B cell (primary cell): ENCODE data around the gene CYFIP1. TPM values are rescaled to one million over a fixed set of nuclear protein-coding genes. Genes with fewer than 3 reads are reported as not detected.

Source experiments
- ATAC-seq: fragments of 200-7000 bp; cut with Tn5 transposase; one replicate; pipeline ENCODE4 v1.10.0; 2021; ENCODE audit warnings: low read depth, mild to moderate bottlenecking, moderate number of reproducible peaks, moderate library complexity
- CTCF ChIA-PET: fragments of 350-600 bp; sonication (Branson Sonifier 250); formaldehyde crosslinking; loops from one replicate; lab custom pipeline; 2021; ENCODE audit warnings: antibody characterized with exemption, inconsistent platforms; lab: Charles Lee
- POLR2A ChIA-PET: fragments of 350-600 bp; sonication (Branson Sonifier 250); formaldehyde crosslinking; loops from one replicate; lab custom pipeline; 2021; ENCODE audit warnings: antibody characterized with exemption; lab: Charles Lee
- DNase-seq: peaks from one replicate; pipeline ENCODE4 v3.0.0; 2013
- H2AFZ ChIP-seq: 2 replicates; pipeline ENCODE4 v1.6.1; 2012; ENCODE audit warnings: mild to moderate bottlenecking, low read depth, low read length; ENCODE audit not compliant: insufficient read depth, poor library complexity, severe bottlenecking
- H3K27ac ChIP-seq, 2 donors: 1 replicate in 1 of 2; 2 replicates in 1 of 2; pipeline ENCODE4 v1.5.1; 2012 to 2013; ENCODE audit warnings: low read length in 2 of 2, mild to moderate bottlenecking in 2 of 2, moderate library complexity in 1 of 2
- H3K27me3 ChIP-seq, 4 experiments: fragments of 200-600 bp in 1 of 4; sonication (generic) in 1 of 4; replicated peaks in 1 of 4; 1 replicate in 2 of 4; 2 replicates in 2 of 4; pipeline versions ENCODE4 v1.6.1 to v1.7.0; 2013 to 2016; ENCODE audit warnings: low read length in 3 of 4, mild to moderate bottlenecking in 2 of 4, mixed read lengths in 1 of 4, moderate library complexity in 1 of 4; ENCODE audit not compliant: insufficient read depth in 4 of 4, control insufficient read depth in 3 of 4; ENCODE audit errors: control extremely low read depth in 1 of 4
- H3K36me3 ChIP-seq, 2 experiments: replicated peaks in 1 of 2; 1 replicate in 1 of 2; 2 replicates in 1 of 2; pipeline versions ENCODE4 v1.6.1 to v1.7.1; 2013; ENCODE audit warnings: low read length in 1 of 2; ENCODE audit not compliant: insufficient read depth in 2 of 2, control insufficient read depth in 1 of 2; ENCODE audit errors: control extremely low read depth in 1 of 2, extremely low read depth in 1 of 2
- H3K4me1 ChIP-seq, 2 donors: fragments of 200-600 bp in 1 of 2; sonication (generic) in 1 of 2; 1 replicate in 1 of 2; 2 replicates in 1 of 2; pipeline versions ENCODE4 v1.5.1 to v1.6.1; 2013 to 2017; ENCODE audit warnings: low read length in 2 of 2; ENCODE audit not compliant: control insufficient read depth in 2 of 2, insufficient read depth in 2 of 2
- H3K4me2 ChIP-seq: replicated peaks from 2 replicates; pipeline ENCODE3; 2012; ENCODE audit warnings: mild to moderate bottlenecking, low read depth, low read length; ENCODE audit not compliant: poor library complexity, severe bottlenecking
- H3K4me3 ChIP-seq, 5 experiments: fragments of 200-600 bp in 1 of 5; sonication (generic) in 1 of 5; 1 replicate in 3 of 5; 2 replicates in 2 of 5; pipeline versions ENCODE4 v1.5.1 to v1.7.0; 2011 to 2016; ENCODE audit warnings: low read length in 4 of 5, mild to moderate bottlenecking in 4 of 5, low read depth in 2 of 5, control low read depth in 1 of 5, moderate library complexity in 1 of 5; ENCODE audit not compliant: insufficient read depth in 1 of 5; ENCODE audit errors: control extremely low read depth in 1 of 5, extremely low read depth in 1 of 5
- H3K79me2 ChIP-seq: fragments of 200-600 bp; sonication (generic); one replicate; pipeline ENCODE4 v1.6.0; 2016; ENCODE audit warnings: low read length; ENCODE audit not compliant: control insufficient read depth, insufficient read depth
- H3K9ac ChIP-seq: fragments of 200-600 bp; sonication (generic); 2 replicates; pipeline ENCODE4 v1.6.1; 2017; ENCODE audit warnings: mild to moderate bottlenecking, low read length, moderate library complexity
- H3K9me3 ChIP-seq, 3 donors: one replicate each; pipeline versions ENCODE4 v1.6.1 to v1.7.1; 2013; ENCODE audit warnings: low read length in 2 of 3; ENCODE audit not compliant: control insufficient read depth in 2 of 3, insufficient read depth in 1 of 3; ENCODE audit errors: control extremely low read depth in 1 of 3
- H4K20me1 ChIP-seq: 2 replicates; pipeline ENCODE4 v1.6.0; 2012; ENCODE audit warnings: mild to moderate bottlenecking, low read length; ENCODE audit not compliant: insufficient read depth, control insufficient read depth, poor library complexity, severe bottlenecking
- H3K27ac Mint-ChIP-seq: one replicate; pipeline ENCODE4 v1.8.0; 2021; ENCODE audit warnings: mixed read lengths
- H3K27me3 Mint-ChIP-seq: one replicate; pipeline ENCODE4 v1.8.0; 2021; ENCODE audit warnings: mixed read lengths
- H3K4me1 Mint-ChIP-seq: one replicate; pipeline ENCODE4 v1.8.0; 2021; ENCODE audit warnings: mixed read lengths
- H3K4me3 Mint-ChIP-seq: one replicate; pipeline ENCODE4 v1.8.0; 2021; ENCODE audit warnings: mixed read lengths
- H3K9me3 Mint-ChIP-seq: one replicate; pipeline ENCODE4 v1.8.0; 2022; ENCODE audit warnings: mixed read lengths; ENCODE audit not compliant: insufficient read depth
- EZH2 ChIP-seq: IDR thresholded peaks from 2 replicates; pipeline ENCODE4 v1.6.1; 2012; ENCODE audit warnings: borderline replicate concordance, low read depth, mild to moderate bottlenecking, moderate library complexity, low read length; ENCODE audit not compliant: insufficient read depth, poor library complexity, severe bottlenecking
- WGBS: methylation state at CpG from one replicate; pipeline ENCODE4 v1.1.5; 2013; ENCODE audit warnings: missing lambda C conversion rate; ENCODE audit not compliant: insufficient coverage; 5-methylcytosine and 5-hydroxymethylcytosine counted together
- intact Hi-C: fragments of 100-400 bp; cut with micrococcal nuclease; formaldehyde crosslinking; loops from one replicate; pipeline ENCODE4 v1.10.0; 2022
- polyA plus RNA-seq: library from polyadenylated mRNA; depleted of rRNA; stranded (reverse); fragments of >200 nt; gene quantifications from 2 replicates; pipeline ENCODE4 v1.2.3, GENCODE V29; 2012
- total RNA-seq, 2 donors: library from RNA; stranded (reverse); fragments of 120-200 nt in 1 of 2; gene quantifications; 1 replicate in 1 of 2; 2 replicates in 1 of 2; pipeline versions ENCODE4 v1.2.3 to v1.2.4, GENCODE V29; 2013 to 2022
- TF ChIP-seq, protein P1 (sequence below): fragments of 200-600 bp; IDR thresholded peaks from one replicate; pipeline ENCODE4 v1.8.0; 2022; ENCODE audit warnings: antibody characterized with exemption, mild to moderate bottlenecking

CYFIP1 gene
- total and polyA plus RNA-seq, 2 donors (not counting 1 experiment from before 2014, with no cell fraction given): 6.2 to 13.5 TPM

DNA sequence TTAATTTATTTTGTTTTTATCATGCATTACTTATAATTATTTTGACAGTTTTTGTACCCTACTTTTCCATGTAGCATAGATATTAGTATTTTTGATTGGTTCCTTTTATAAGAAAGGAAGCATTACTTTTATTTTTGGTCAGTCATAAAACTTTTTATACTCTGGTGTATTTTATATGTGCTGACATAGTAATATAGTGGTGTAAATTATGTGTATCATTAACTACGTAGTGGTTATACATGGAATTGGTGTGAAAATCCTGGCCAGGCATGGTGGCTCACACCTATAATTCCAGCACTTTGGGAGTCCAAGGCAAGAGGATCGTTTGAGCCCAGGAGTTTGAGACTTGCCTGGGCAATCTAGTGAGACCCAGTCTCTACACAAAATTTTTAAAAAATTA, 160.5 kb downstream of the CYFIP1 start:
- Histone ChIP-seq H4K20me1 (no peaks in the 10 kb centered on the region), H3K4me2 (no peak overlapping the region), H3K27ac (no peak overlapping the region), H3K4me1 (no peaks in the 10 kb centered on the region), H3K4me3 (no peak overlapping the region), H3K9me3 (no peaks in the 10 kb centered on the region), H3K9ac (no peak overlapping the region), H3K36me3 (peaks cover 0 to 31% of the 10 kb centered on the region in 2 experiments), H2AFZ (no peak overlapping the region), H3K27me3 (no peaks in the 10 kb centered on the region), H3K79me2 (no peaks in the 10 kb centered on the region)
- ATAC-seq (no peak), DNase-seq (no peak)
- ChIA-PET POLR2A (no interaction called here), CTCF (no interaction called here)
- Mint-ChIP-seq H3K4me1 (no peaks in the 10 kb centered on the region), H3K27me3 (no peaks in the 10 kb centered on the region), H3K27ac (no peak overlapping the region), H3K9me3 (no peaks in the 10 kb centered on the region), H3K4me3 (no peak overlapping the region)
- 100% methylated on average over 1 of the region's 2 CpGs for WGBS
- intact Hi-C loops: no loop called here
- no peak for TF ChIP-seq EZH2
- TF ChIP-seq, protein P1, sequence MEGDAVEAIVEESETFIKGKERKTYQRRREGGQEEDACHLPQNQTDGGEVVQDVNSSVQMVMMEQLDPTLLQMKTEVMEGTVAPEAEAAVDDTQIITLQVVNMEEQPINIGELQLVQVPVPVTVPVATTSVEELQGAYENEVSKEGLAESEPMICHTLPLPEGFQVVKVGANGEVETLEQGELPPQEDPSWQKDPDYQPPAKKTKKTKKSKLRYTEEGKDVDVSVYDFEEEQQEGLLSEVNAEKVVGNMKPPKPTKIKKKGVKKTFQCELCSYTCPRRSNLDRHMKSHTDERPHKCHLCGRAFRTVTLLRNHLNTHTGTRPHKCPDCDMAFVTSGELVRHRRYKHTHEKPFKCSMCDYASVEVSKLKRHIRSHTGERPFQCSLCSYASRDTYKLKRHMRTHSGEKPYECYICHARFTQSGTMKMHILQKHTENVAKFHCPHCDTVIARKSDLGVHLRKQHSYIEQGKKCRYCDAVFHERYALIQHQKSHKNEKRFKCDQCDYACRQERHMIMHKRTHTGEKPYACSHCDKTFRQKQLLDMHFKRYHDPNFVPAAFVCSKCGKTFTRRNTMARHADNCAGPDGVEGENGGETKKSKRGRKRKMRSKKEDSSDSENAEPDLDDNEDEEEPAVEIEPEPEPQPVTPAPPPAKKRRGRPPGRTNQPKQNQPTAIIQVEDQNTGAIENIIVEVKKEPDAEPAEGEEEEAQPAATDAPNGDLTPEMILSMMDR: no peak

Other genes starting within 250 kb of the CYFIP1 start
- 23.2 and 24.1 TPM in 2 replicates for gene NIPA1, start 193.7 kb downstream of the CYFIP1 start, total RNA-seq
- gene NIPA1, start 193.7 kb downstream of the CYFIP1 start, polyA plus RNA-seq: 9.8 and 13.1 TPM in 2 replicates
- 65.3 and 67.2 TPM in 2 replicates for gene NIPA2, start 141.7 kb downstream of the CYFIP1 start, total RNA-seq
- 47.1 and 97.2 TPM in 2 replicates for gene NIPA2, start 141.7 kb downstream of the CYFIP1 start, polyA plus RNA-seq
- 16.9 and 23.1 TPM in 2 replicates for gene TUBGCP5, start 59.2 kb upstream of the CYFIP1 start, total RNA-seq
- 10.9 and 11.0 TPM in 2 replicates for gene TUBGCP5, start 59.2 kb upstream of the CYFIP1 start, polyA plus RNA-seq
- not detected in 2 replicates for gene GOLGA6L1, start 156.5 kb upstream of the CYFIP1 start, total RNA-seq
- gene GOLGA6L1, start 156.5 kb upstream of the CYFIP1 start, polyA plus RNA-seq: not detected in 2 replicates